GM19468 (cell line): ENCODE data around the gene OXTR.

Experiments
- ATAC-seq: cut with Tn5 transposase; IDR thresholded peaks from one replicate; pipeline ENCODE4 v1.9.1; 2021; ENCODE audit warnings: mild to moderate bottlenecking, moderate library complexity, moderate number of reproducible peaks; ENCODE audit not compliant: unreplicated experiment; ENCODE audit errors: extremely low read depth

Gene OXTR

GRCh38 chr3:8768364-8769087, 887 bp downstream of the OXTR start:
- peak; percentile 4 for ATAC-seq

GRCh38 chr3:8767667-8768363, 1.6 kb downstream of the OXTR start:
- peak; percentile 28 for ATAC-seq

- ATAC-seq, result no peak
Measured at GRCh38 chr3:8767256-8767666, 2.2 kb downstream of the OXTR start.

GRCh38 chr3:8766148-8766547, 3.3 kb downstream of the OXTR start:
- ATAC-seq, result no peak

GRCh38 chr3:8765528-8765927, 3.9 kb downstream of the OXTR start:
- no peak for ATAC-seq

GRCh38 chr3:8764528-8764927, 4.9 kb downstream of the OXTR start:
- ATAC-seq, result no peak

GRCh38 chr3:8762607-8763377, 6.6 kb downstream of the OXTR start:
- ATAC-seq, result no peak

- ATAC-seq, result no peak
Measured at GRCh38 chr3:8761866-8762265, 7.5 kb downstream of the OXTR start.

GRCh38 chr3:8760506-8760905, 8.9 kb downstream of the OXTR start:
- no peak for ATAC-seq

- no peak for ATAC-seq
Measured at GRCh38 chr3:8760091-8760490, 9.3 kb downstream of the OXTR start.

- ATAC-seq, result no peak
Measured at GRCh38 chr3:8759038-8759707, 10.2 kb downstream of the OXTR start.

- no peak for ATAC-seq
Measured at GRCh38 chr3:8757551-8758518, 11.6 kb downstream of the OXTR start.

- ATAC-seq, result no peak
Measured at GRCh38 chr3:8756671-8757070, 12.7 kb downstream of the OXTR start.

GRCh38 chr3:8755564-8756237, 13.7 kb downstream of the OXTR start:
- no peak for ATAC-seq

- no peak for ATAC-seq
Measured at GRCh38 chr3:8755097-8755496, 14.3 kb downstream of the OXTR start.

- ATAC-seq, result no peak
Measured at GRCh38 chr3:8752832-8753231, 16.6 kb downstream of the OXTR start.

- no peak for ATAC-seq
Measured at GRCh38 chr3:8749316-8749715, 20.1 kb downstream of the OXTR start.

- no peak for ATAC-seq
Measured at GRCh38 chr3:8746780-8747345, 22.6 kb downstream of the OXTR start.
